G401 (cell line): Measurements from ENCODE around the gene CREB1. TPM values are rescaled to one million over a fixed set of nuclear protein-coding genes. Genes with fewer than 3 reads are reported as not detected.
A peak's percentile ranks its signal among the peaks of the same experiment; 100 is the strongest.

ENCODE experiments used
- DNase-seq: peaks from one replicate; pipeline ENCODE4 v3.0.0-alpha.2; 2015; ENCODE audit warnings: low spot score
- in situ Hi-C: cut with HindIII; loops from 2 replicates; pipeline ENCODE4 v1.10.0; 2016; ENCODE audit warnings: low sequenced_read_pairs, mixed read lengths
- total RNA-seq: library from RNA; depleted of rRNA; stranded (reverse); fragments of >200 nt; shearing (Covaris generic); gene quantifications from 2 replicates; pipeline ENCODE4 v1.2.3, GENCODE V29; 2014

Gene CREB1
- total RNA-seq, 1 experiment from 2014 or later = 60.0 TPM

- no peak for DNase-seq
- in situ Hi-C loops = no loop called here
These were observed 27.8 kb upstream of the CREB1 start for GRCh38 chr2:207501802-207502576.

- DNase-seq = no peak
- in situ Hi-C loops = no loop called here
These were observed 27.1 kb upstream of the CREB1 start for GRCh38 chr2:207502577-207503198.

- in situ Hi-C loops = no loop called here
- DNase-seq = no peak
These were observed 26.5 kb upstream of the CREB1 start for GRCh38 chr2:207503234-207503633.

GRCh38 chr2:207504513-207505170, 25.1 kb upstream of the CREB1 start:
- peak; percentile 64 for DNase-seq

GRCh38 chr2:207505171-207505570, 24.6 kb upstream of the CREB1 start:
- DNase-seq = no peak
- in situ Hi-C loops = no loop called here

More at GRCh38 chr2:207504513-207505170, 25.1 kb upstream of the CREB1 start:
- in situ Hi-C loops = no loop called here

- no peak for DNase-seq
- in situ Hi-C loops = no loop called here
These were observed 24.0 kb upstream of the CREB1 start for GRCh38 chr2:207505728-207506127.

- in situ Hi-C loops = no loop called here
- no peak for DNase-seq
These were observed 23.3 kb upstream of the CREB1 start for GRCh38 chr2:207506426-207506825.

- DNase-seq = peak; percentile 0
- in situ Hi-C loops = no loop called here
These were observed 19.6 kb upstream of the CREB1 start for GRCh38 chr2:207510148-207510547.

GRCh38 chr2:207511851-207512250, 17.9 kb upstream of the CREB1 start:
- no peak for DNase-seq
- in situ Hi-C loops = no loop called here

GRCh38 chr2:207512356-207512755, 17.4 kb upstream of the CREB1 start:
- DNase-seq = no peak
- in situ Hi-C loops = no loop called here

GRCh38 chr2:207513551-207514257, 16.1 kb upstream of the CREB1 start:
- no peak for DNase-seq
- in situ Hi-C loops = no loop called here

GRCh38 chr2:207514451-207514850, 15.3 kb upstream of the CREB1 start:
- in situ Hi-C loops = no loop called here
- no peak for DNase-seq

- no peak for DNase-seq
- in situ Hi-C loops = no loop called here
These were observed 14.1 kb upstream of the CREB1 start for GRCh38 chr2:207515671-207516070.

- DNase-seq = no peak
- in situ Hi-C loops = no loop called here
These were observed 13.6 kb upstream of the CREB1 start for GRCh38 chr2:207516206-207516605.

- no peak for DNase-seq
- in situ Hi-C loops = no loop called here
These were observed 6.8 kb upstream of the CREB1 start for GRCh38 chr2:207523005-207523404.

GRCh38 chr2:207525296-207525695, 4.5 kb upstream of the CREB1 start:
- in situ Hi-C loops = no loop called here
- no peak for DNase-seq

- in situ Hi-C loops = no loop called here
- DNase-seq = no peak
These were observed 807 bp upstream of the CREB1 start for GRCh38 chr2:207528980-207529329.

GRCh38 chr2:207530160-207531031, 634 bp downstream of the CREB1 start:
- in situ Hi-C loops = no loop called here
- peak; percentile 57 for DNase-seq
